OCI-LY7 (cell line): ENCODE measurements around the gene SLC66A1. TPM values are rescaled to one million over a fixed set of nuclear protein-coding genes. Genes with fewer than 3 reads are reported as not detected.

ENCODE experiments used
- BruUV-seq: library from RNA; stranded (reverse); fragments of 400-500 nt; replicated peaks from 2 replicates; lab custom pipeline; 2021; lab: Mats Ljungman, UMichigan
- CTCF ChIA-PET: fragments of 300-600 bp; sonication (Branson Sonifier 250); formaldehyde crosslinking; loops from one replicate; lab custom pipeline; 2022; ENCODE audit warnings: antibody characterized with exemption; ENCODE audit not compliant: unreplicated experiment; lab: Charles Lee
- POLR2A ChIA-PET: fragments of 300-600 bp; sonication (Branson Sonifier 250); formaldehyde crosslinking; loops from one replicate; lab custom pipeline; 2022; ENCODE audit warnings: antibody characterized with exemption; lab: Charles Lee
- DNase-seq: peaks from one replicate; pipeline ENCODE4 v3.0.0-alpha.2; 2015; ENCODE audit warnings: low spot score
- H2AFZ ChIP-seq: fragments of 200-600 bp; sonication (generic), shearing (Covaris generic); 2 replicates; pipeline ENCODE4 v1.6.1; 2014; ENCODE audit warnings: mild to moderate bottlenecking, antibody characterized with exemption, low read length, moderate library complexity
- H3K27ac ChIP-seq: fragments of 200-600 bp; sonication (generic); 2 replicates; pipeline ENCODE4 v1.5.1; 2014; ENCODE audit warnings: mixed run types, low read depth, mild to moderate bottlenecking, moderate library complexity, low read length, inconsistent platforms; ENCODE audit not compliant: poor library complexity, severe bottlenecking
- H3K36me3 ChIP-seq: fragments of 200-600 bp; sonication (generic); 2 replicates; pipeline ENCODE4 v1.6.1; 2014; ENCODE audit warnings: mild to moderate bottlenecking, antibody characterized with exemption, low read length, moderate library complexity, mixed read lengths; ENCODE audit not compliant: insufficient read depth
- H3K4me1 ChIP-seq: fragments of 200-600 bp; sonication (generic); 2 replicates; pipeline ENCODE4 v1.5.1; 2014; ENCODE audit warnings: mild to moderate bottlenecking, low read length; ENCODE audit not compliant: insufficient read depth, poor library complexity, severe bottlenecking
- H3K4me2 ChIP-seq: fragments of 200-600 bp; sonication (generic); 2 replicates; pipeline ENCODE4 v1.6.1; 2014; ENCODE audit warnings: mild to moderate bottlenecking, low read length
- H3K4me3 ChIP-seq: fragments of 200-600 bp; sonication (generic); 2 replicates; pipeline ENCODE4 v1.5.1; 2014; ENCODE audit warnings: mild to moderate bottlenecking, low read depth, low read length; ENCODE audit not compliant: poor library complexity, severe bottlenecking
- H3K79me2 ChIP-seq: fragments of 200-600 bp; sonication (generic); 2 replicates; pipeline ENCODE4 v1.6.1; 2016; ENCODE audit warnings: low read depth, mild to moderate bottlenecking, low read length, moderate library complexity, mixed read lengths; ENCODE audit not compliant: insufficient read depth
- H3K9me2 ChIP-seq: fragments of 200-600 bp; sonication (generic); 2 replicates; pipeline ENCODE4 v1.6.1; 2016; ENCODE audit warnings: mild to moderate bottlenecking, low read length, mixed read lengths; ENCODE audit not compliant: insufficient read depth
- H3K9me3 ChIP-seq: fragments of 200-600 bp; sonication (generic); 2 replicates; pipeline ENCODE4 v1.6.1; 2014; ENCODE audit warnings: mild to moderate bottlenecking, mixed run types, low read length, mixed read lengths
- H4K20me1 ChIP-seq: fragments of 200-600 bp; sonication (generic); 2 replicates; pipeline ENCODE4 v1.6.1; 2014; ENCODE audit warnings: mild to moderate bottlenecking, antibody characterized with exemption, low read length, moderate library complexity, mixed read lengths; ENCODE audit not compliant: insufficient read depth
- EZH2phosphoT487 ChIP-seq: fragments of 200-600 bp; sonication (generic); IDR thresholded peaks from 2 replicates; pipeline ENCODE4 v1.6.1; 2018; ENCODE audit warnings: low read depth, borderline replicate concordance, mild to moderate bottlenecking, mixed run types, antibody characterized with exemption, low read length, moderate library complexity, mixed read lengths
- intact Hi-C: fragments of 100-400 bp; cut with micrococcal nuclease; formaldehyde crosslinking; loops from one replicate; pipeline ENCODE4 v1.10.0; 2022; ENCODE audit not compliant: unreplicated experiment
- total RNA-seq, 2 experiments: library from RNA; depleted of rRNA in 1 of 2; stranded (reverse); fragments of >200 nt in 1 of 2; shearing (Covaris generic) in 1 of 2; gene quantifications; 2 replicates each; pipeline ENCODE4 v1.2.3, GENCODE V29; 2014 to 2022
- TF ChIP-seq, protein P1 (sequence below): fragments of 200-600 bp; sonication (generic); conservative IDR thresholded peaks from 2 replicates; pipeline ENCODE4 v1.5.1; 2014; ENCODE audit warnings: mild to moderate bottlenecking, antibody characterized with exemption, low read length, moderate library complexity, mixed read lengths

Gene SLC66A1
- total RNA-seq, 2 experiments from 2014 or later = 14.9 to 21.0 TPM

DNA sequence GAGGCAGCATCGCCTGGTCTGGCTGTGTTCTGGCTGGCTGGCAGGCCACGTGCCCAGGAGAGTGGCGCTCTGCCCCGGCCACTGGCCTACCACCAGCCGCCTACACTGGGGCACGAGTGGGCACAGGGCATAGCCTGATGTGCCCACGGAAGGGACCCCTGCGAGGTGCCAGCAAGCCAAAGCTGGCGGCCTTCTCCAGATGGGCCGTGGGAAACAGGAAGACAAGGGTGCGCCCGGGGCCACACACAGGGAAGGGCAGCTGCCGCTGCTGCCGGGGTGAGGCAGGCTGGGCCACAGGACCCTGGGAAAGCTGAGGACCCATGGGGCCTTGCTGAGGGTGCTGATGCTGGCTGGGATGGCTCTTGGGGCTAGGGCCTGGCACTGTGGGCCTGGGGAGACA is 40.7 kb downstream of the SLC66A1 start:
- Histone ChIP-seq H3K36me3 (peaks cover 33% of the 10 kb centered on the region; the same call in 1 of the 2 replicates), H3K4me2 (no peak overlapping the region), H3K9me3 (no peaks in the 10 kb centered on the region), H3K4me1 (no peaks in the 10 kb centered on the region), H3K27ac (no peak overlapping the region), H3K79me2 (no peaks in the 10 kb centered on the region), H4K20me1 (no peaks in the 10 kb centered on the region), H2AFZ (no peak overlapping the region), H3K4me3 (no peak overlapping the region), H3K9me2 (no peaks in the 10 kb centered on the region)
- POLR2A ChIA-PET = no interaction called here
- intact Hi-C loops = no loop called here
- no TSS peak for BruUV-seq
- no peak for DNase-seq
- CTCF ChIA-PET = no interaction called here
- TF ChIP-seq, protein P1, sequence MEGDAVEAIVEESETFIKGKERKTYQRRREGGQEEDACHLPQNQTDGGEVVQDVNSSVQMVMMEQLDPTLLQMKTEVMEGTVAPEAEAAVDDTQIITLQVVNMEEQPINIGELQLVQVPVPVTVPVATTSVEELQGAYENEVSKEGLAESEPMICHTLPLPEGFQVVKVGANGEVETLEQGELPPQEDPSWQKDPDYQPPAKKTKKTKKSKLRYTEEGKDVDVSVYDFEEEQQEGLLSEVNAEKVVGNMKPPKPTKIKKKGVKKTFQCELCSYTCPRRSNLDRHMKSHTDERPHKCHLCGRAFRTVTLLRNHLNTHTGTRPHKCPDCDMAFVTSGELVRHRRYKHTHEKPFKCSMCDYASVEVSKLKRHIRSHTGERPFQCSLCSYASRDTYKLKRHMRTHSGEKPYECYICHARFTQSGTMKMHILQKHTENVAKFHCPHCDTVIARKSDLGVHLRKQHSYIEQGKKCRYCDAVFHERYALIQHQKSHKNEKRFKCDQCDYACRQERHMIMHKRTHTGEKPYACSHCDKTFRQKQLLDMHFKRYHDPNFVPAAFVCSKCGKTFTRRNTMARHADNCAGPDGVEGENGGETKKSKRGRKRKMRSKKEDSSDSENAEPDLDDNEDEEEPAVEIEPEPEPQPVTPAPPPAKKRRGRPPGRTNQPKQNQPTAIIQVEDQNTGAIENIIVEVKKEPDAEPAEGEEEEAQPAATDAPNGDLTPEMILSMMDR = no peak
- TF ChIP-seq EZH2phosphoT487 = no peak

DNA sequence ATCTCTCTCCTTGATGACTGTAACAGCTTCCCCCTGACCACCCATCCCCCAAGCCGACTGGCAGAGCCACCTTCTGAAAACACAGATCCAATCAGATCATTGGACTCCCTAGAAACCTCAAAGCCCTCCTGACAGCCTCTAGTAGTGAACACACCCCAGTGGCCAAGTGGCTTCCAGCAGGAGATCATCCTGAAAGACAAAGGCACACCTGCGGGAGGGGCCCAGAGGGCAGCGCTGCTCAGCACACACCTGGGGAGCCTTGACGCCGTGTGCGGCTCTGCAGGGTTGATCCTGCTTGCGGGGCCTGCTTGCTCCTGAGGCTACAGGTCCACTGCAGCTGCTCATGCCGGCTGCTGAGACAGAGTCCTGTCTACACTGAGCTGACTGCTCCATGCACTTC is 41.5 kb downstream of the SLC66A1 start:
- no peak overlapping the region for H3K4me3 ChIP-seq
- H3K36me3 ChIP-seq = peaks cover 33% of the 10 kb centered on the region; the same call in 1 of the 2 replicates
- POLR2A ChIA-PET = no interaction called here
- no peak overlapping the region for H3K4me2 ChIP-seq
- no peak for TF ChIP-seq EZH2phosphoT487
- TF ChIP-seq, protein P1 = no peak
- no peaks in the 10 kb centered on the region for H3K79me2 ChIP-seq
- H3K4me1 ChIP-seq = no peaks in the 10 kb centered on the region
- BruUV-seq = no TSS peak
- no peaks in the 10 kb centered on the region for H3K9me3 ChIP-seq
- CTCF ChIA-PET = no interaction called here
- H2AFZ ChIP-seq = no peak overlapping the region
- DNase-seq = no peak
- no peaks in the 10 kb centered on the region for H3K9me2 ChIP-seq
- H4K20me1 ChIP-seq = no peaks in the 10 kb centered on the region
- intact Hi-C loops = no loop called here
- no peak overlapping the region for H3K27ac ChIP-seq

DNA sequence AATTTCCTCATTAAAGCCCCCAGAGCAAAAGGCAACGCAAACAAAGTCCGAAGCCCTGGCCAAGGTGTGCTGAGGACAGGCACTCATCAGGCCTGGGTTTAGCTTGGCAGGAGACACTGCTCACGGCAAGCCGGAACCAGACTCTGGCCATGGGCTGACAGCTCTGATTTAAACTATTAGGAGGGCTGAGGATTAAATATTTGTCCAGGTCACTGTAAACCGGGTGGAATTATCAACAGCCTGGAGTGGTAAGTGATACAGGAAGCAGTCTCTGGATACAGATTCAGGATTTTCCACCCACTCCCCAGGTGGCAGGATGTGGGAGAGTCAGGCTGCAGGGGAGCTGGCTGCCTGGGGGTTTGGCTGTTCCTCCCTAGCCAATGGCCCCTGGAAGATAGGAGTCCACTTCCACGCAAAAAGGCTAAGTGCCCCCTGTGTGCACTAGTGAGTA is 42.4 kb downstream of the SLC66A1 start:
- no peaks in the 10 kb centered on the region for H3K9me2 ChIP-seq
- no peaks in the 10 kb centered on the region for H3K9me3 ChIP-seq
- no peak overlapping the region for H2AFZ ChIP-seq
- H3K4me1 ChIP-seq = no peaks in the 10 kb centered on the region
- intact Hi-C loops = no loop called here
- no peak for DNase-seq
- H4K20me1 ChIP-seq = no peaks in the 10 kb centered on the region
- TF ChIP-seq, protein P1 = no peak
- TF ChIP-seq EZH2phosphoT487 = no peak
- no peaks in the 10 kb centered on the region for H3K79me2 ChIP-seq
- H3K4me2 ChIP-seq = no peak overlapping the region
- ChIA-PET CTCF (no interaction called here), POLR2A (interaction anchor here (0.6 to 1.1 kb wide), 2 partner anchors 29 to 1149 kb away, joined by 3 to 4 read pairs; no protein-coding TSS in a partner anchor)
- BruUV-seq = no TSS peak
- no peak overlapping the region for H3K4me3 ChIP-seq
- peaks cover 33% of the 10 kb centered on the region; the same call in 1 of the 2 replicates for H3K36me3 ChIP-seq
- H3K27ac ChIP-seq = no peak overlapping the region
